H1 (cell line): ENCODE results near the gene YARS2. TPM values are rescaled to one million over a fixed set of nuclear protein-coding genes. Genes with fewer than 3 reads are reported as not detected.

Experiments used
- CTCF ChIA-PET: fragments of 300-600 bp; sonication (Branson Sonifier 250); formaldehyde crosslinking; loops from one replicate; lab custom pipeline; 2021; ENCODE audit not compliant: partially characterized antibody; lab: Charles Lee
- POLR2A ChIA-PET: fragments of 300-600 bp; sonication (Branson Sonifier 250); formaldehyde crosslinking; loops from one replicate; lab custom pipeline; 2021; ENCODE audit warnings: inconsistent platforms; ENCODE audit not compliant: partially characterized antibody; lab: Charles Lee
- DNase-seq, 2 experiments: peaks; one replicate each; pipeline versions ENCODE4 v3.0.0 to v3.0.0-alpha.2; 2010 to 2022; ENCODE audit warnings: low spot score in 2 of 2, low read depth in 1 of 2, mixed read lengths in 1 of 2
- FAIRE-seq: peaks from 2 replicates; lab custom pipeline; 2011; peaks lifted over from hg19 to GRCh38; lab: Jason Lieb, UNC
- H2AFZ ChIP-seq: 2 replicates; pipeline ENCODE4 v1.8.1; 2012; ENCODE audit warnings: low read length, inconsistent platforms
- H2AK5ac ChIP-seq: 2 replicates; pipeline ENCODE4 v1.6.1; 2013; ENCODE audit warnings: low read depth, low read length
- H2BK120ac ChIP-seq: replicated peaks from 2 replicates; pipeline ENCODE3; 2013; ENCODE audit warnings: low read depth, low read length, inconsistent platforms
- H2BK12ac ChIP-seq: 2 replicates; pipeline ENCODE4 v1.6.1; 2013; ENCODE audit warnings: low read depth, low read length
- H2BK15ac ChIP-seq: 2 replicates; pipeline ENCODE4 v1.6.1; 2013; ENCODE audit warnings: low read length
- H2BK20ac ChIP-seq: 2 replicates; pipeline ENCODE4 v1.6.1; 2013; ENCODE audit warnings: low read length
- H2BK5ac ChIP-seq: 2 replicates; pipeline ENCODE4 v1.6.1; 2013; ENCODE audit warnings: low read depth, low read length
- H3K14ac ChIP-seq: 2 replicates; pipeline ENCODE4 v1.6.1; 2013; ENCODE audit warnings: inconsistent platforms; ENCODE audit not compliant: insufficient read length
- H3K18ac ChIP-seq: 2 replicates; pipeline ENCODE4 v1.6.1; 2013; ENCODE audit warnings: low read length; ENCODE audit errors: extremely low read depth
- H3K23ac ChIP-seq: 2 replicates; pipeline ENCODE4 v1.6.1; 2013; ENCODE audit warnings: inconsistent platforms; ENCODE audit not compliant: insufficient read length
- H3K23me2 ChIP-seq: 2 replicates; pipeline ENCODE4 v1.6.1; 2013; ENCODE audit warnings: low read depth, low read length
- H3K27ac ChIP-seq: 2 replicates; pipeline ENCODE4 v1.6.1; 2011; ENCODE audit warnings: low read depth, low read length, inconsistent platforms
- H3K27me3 ChIP-seq, 4 experiments: replicated peaks in 1 of 4; 1 replicate in 1 of 4; 2 replicates in 3 of 4; pipeline versions ENCODE4 v1.6.1 to v1.8.1; 2011 to 2013; ENCODE audit warnings: low read length in 3 of 4, mild to moderate bottlenecking in 3 of 4, inconsistent platforms in 2 of 4, mixed read lengths in 2 of 4, moderate library complexity in 1 of 4; ENCODE audit not compliant: control insufficient read depth in 3 of 4, insufficient read depth in 3 of 4; ENCODE audit errors: extremely low read depth in 1 of 4
- H3K36me3 ChIP-seq, 4 experiments: 2 replicates each; pipeline versions ENCODE4 v1.6.1 to v1.8.1; 2011 to 2013; ENCODE audit warnings: mild to moderate bottlenecking in 4 of 4, low read length in 3 of 4, moderate library complexity in 2 of 4, control low read depth in 1 of 4, inconsistent platforms in 1 of 4; ENCODE audit not compliant: insufficient read depth in 4 of 4, control insufficient read depth in 2 of 4
- H3K4ac ChIP-seq: replicated peaks from 2 replicates; pipeline ENCODE3; 2013; ENCODE audit warnings: low read length, low read depth, mixed read lengths, inconsistent platforms; ENCODE audit not compliant: insufficient read length
- H3K4me1 ChIP-seq, 4 experiments: replicated peaks in 1 of 4; 1 replicate in 1 of 4; 2 replicates in 3 of 4; pipeline versions ENCODE4 v1.6.1 to v1.8.1; 2011 to 2013; ENCODE audit warnings: low read length in 3 of 4, inconsistent platforms in 2 of 4, mixed read lengths in 1 of 4; ENCODE audit not compliant: insufficient read depth in 4 of 4, control insufficient read depth in 3 of 4
- H3K4me2 ChIP-seq, 2 experiments: 2 replicates each; pipeline versions ENCODE4 v1.6.1 to v1.8.1; 2011 to 2013; ENCODE audit warnings: low read depth in 2 of 2, low read length in 2 of 2, control low read depth in 1 of 2, inconsistent platforms in 1 of 2, mild to moderate bottlenecking in 1 of 2; ENCODE audit not compliant: insufficient read depth in 1 of 2
- H3K4me3 ChIP-seq, 4 experiments: fragments of 200-600, 300-600 bp in 1 of 4; sonication (generic), shearing (Covaris generic), sonication (Bioruptor Twin) in 1 of 4; 2 replicates each; pipeline versions ENCODE4 v1.5.1 to v1.8.1; 2011 to 2016; ENCODE audit warnings: low read length in 4 of 4, low read depth in 3 of 4, control low read depth in 2 of 4, inconsistent platforms in 2 of 4, mild to moderate bottlenecking in 2 of 4, mixed read lengths in 1 of 4, moderate library complexity in 1 of 4; ENCODE audit not compliant: insufficient read depth in 2 of 4; ENCODE audit errors: extremely low read depth in 1 of 4
- H3K56ac ChIP-seq: replicated peaks from 2 replicates; pipeline ENCODE3; 2013; ENCODE audit warnings: low read depth, mild to moderate bottlenecking, mixed read lengths, low read length, inconsistent platforms; ENCODE audit not compliant: insufficient read length
- H3K79me1 ChIP-seq: 2 replicates; pipeline ENCODE4 v1.6.1; 2013; ENCODE audit warnings: low read depth, low read length, control low read depth
- H3K79me2 ChIP-seq, 2 experiments: 2 replicates each; pipeline versions ENCODE4 v1.6.1 to v1.8.1; 2012 to 2013; ENCODE audit warnings: low read length in 2 of 2, mild to moderate bottlenecking in 2 of 2, inconsistent platforms in 1 of 2; ENCODE audit not compliant: insufficient read depth in 2 of 2, control insufficient read depth in 1 of 2
- H3K9ac ChIP-seq, 4 experiments: replicated peaks in 1 of 4; 1 replicate in 1 of 4; 2 replicates in 3 of 4; pipeline versions ENCODE4 v1.6.1 to v1.8.1; 2011 to 2013; ENCODE audit warnings: low read depth in 3 of 4, low read length in 3 of 4, control low read depth in 2 of 4, mild to moderate bottlenecking in 2 of 4, moderate library complexity in 2 of 4, inconsistent platforms in 1 of 4; ENCODE audit errors: extremely low read depth in 1 of 4
- H3K9me3 ChIP-seq, 2 experiments: 2 replicates each; pipeline versions ENCODE4 v1.6.1 to v1.8.1; 2012 to 2013; ENCODE audit warnings: mild to moderate bottlenecking in 2 of 2, moderate library complexity in 2 of 2, control low read depth in 1 of 2, inconsistent platforms in 1 of 2, low read depth in 1 of 2, low read length in 1 of 2, mixed read lengths in 1 of 2; ENCODE audit not compliant: insufficient read depth in 2 of 2
- H4K20me1 ChIP-seq, 2 experiments: replicated peaks in 1 of 2; 2 replicates each; pipeline versions ENCODE3 to v1.8.1; 2011 to 2013; ENCODE audit warnings: inconsistent platforms in 2 of 2, low read length in 2 of 2, mild to moderate bottlenecking in 1 of 2; ENCODE audit not compliant: insufficient read depth in 2 of 2, control insufficient read depth in 1 of 2
- H4K5ac ChIP-seq: 2 replicates; pipeline ENCODE4 v1.6.1; 2013; ENCODE audit warnings: low read length, low read depth, mixed read lengths, inconsistent platforms; ENCODE audit not compliant: insufficient read length
- H4K8ac ChIP-seq: 2 replicates; pipeline ENCODE4 v1.8.0; 2013; ENCODE audit warnings: mild to moderate bottlenecking, moderate library complexity, low read length, inconsistent platforms; ENCODE audit not compliant: insufficient read depth; ENCODE audit errors: extremely low read depth
- H4K91ac ChIP-seq: replicated peaks from 2 replicates; pipeline ENCODE3; 2013; ENCODE audit warnings: low read length, mixed read lengths, inconsistent platforms; ENCODE audit not compliant: insufficient read length
- ASH2L ChIP-seq: fragments of 200-600, 300-600 bp; sonication (generic); IDR thresholded peaks from one replicate; pipeline ENCODE4 v1.7.1; 2017; ENCODE audit warnings: low read length
- EP300 ChIP-seq, 2 experiments: IDR thresholded peaks; 1 replicate in 1 of 2; 2 replicates in 1 of 2; pipeline ENCODE4 v1.6.1; 2011 to 2012; ENCODE audit warnings: low read depth in 2 of 2, low read length in 2 of 2, mild to moderate bottlenecking in 2 of 2, borderline replicate concordance in 1 of 2, inconsistent platforms in 1 of 2, moderate library complexity in 1 of 2
- EZH2 ChIP-seq: fragments of 200-600 bp; sonication (generic); IDR thresholded peaks from 2 replicates; pipeline ENCODE4 v1.7.1; 2012; ENCODE audit warnings: low read depth, mild to moderate bottlenecking, moderate library complexity, low read length, inconsistent platforms; ENCODE audit not compliant: severe bottlenecking
- GABPA ChIP-seq: IDR thresholded peaks from 2 replicates; pipeline ENCODE4 v1.6.1; 2011; ENCODE audit warnings: mild to moderate bottlenecking, low read length, moderate library complexity, borderline replicate concordance; ENCODE audit not compliant: insufficient read depth
- JUN ChIP-seq: IDR thresholded peaks from 2 replicates; pipeline ENCODE4 v1.6.1; 2011; ENCODE audit warnings: low read depth, mild to moderate bottlenecking, improper control_type of control experiment, low read length
- KDM4A ChIP-seq: IDR thresholded peaks from one replicate; pipeline ENCODE4 v1.7.1; 2012; ENCODE audit warnings: low read depth, mild to moderate bottlenecking, moderate library complexity, low read length, inconsistent platforms; ENCODE audit not compliant: severe bottlenecking
- NRF1 ChIP-seq: IDR thresholded peaks from 2 replicates; pipeline ENCODE4 v1.6.1; 2011; ENCODE audit warnings: mild to moderate bottlenecking, low read depth, low read length, improper control_type of control experiment
- POLR2A ChIP-seq, 2 experiments: IDR thresholded peaks; 1 replicate in 1 of 2; 2 replicates in 1 of 2; pipeline ENCODE4 v1.6.1; 2011; ENCODE audit warnings: low read depth in 2 of 2, low read length in 2 of 2, mild to moderate bottlenecking in 2 of 2; ENCODE audit errors: control extremely low read depth in 1 of 2
- POLR2AphosphoS5 ChIP-seq: IDR thresholded peaks from 2 replicates; pipeline ENCODE4 v1.6.1; 2011; ENCODE audit warnings: low read depth, low read length
- RBBP5 ChIP-seq: IDR thresholded peaks from 2 replicates; pipeline ENCODE4 v1.7.1; 2012; ENCODE audit warnings: low read depth, mild to moderate bottlenecking, inconsistent platforms, low read length, moderate library complexity, borderline replicate concordance
- SP1 ChIP-seq: IDR thresholded peaks from 2 replicates; pipeline ENCODE4 v1.6.1; 2011; ENCODE audit warnings: low read depth, low read length
- WGBS, 2 experiments: shearing (Covaris generic) in 1 of 2; methylation state at CpG; one replicate each; pipeline versions ENCODE4 v1.1.6 to v1.1.7; 2013 to 2015; ENCODE audit warnings: low lambda C conversion rate in 2 of 2, mixed read lengths in 2 of 2, inconsistent platforms in 1 of 2, low coverage in 1 of 2, missing lambda C conversion rate in 1 of 2; ENCODE audit not compliant: insufficient replicate concordance in 2 of 2, insufficient coverage in 1 of 2, insufficient read length in 1 of 2; ENCODE audit errors: extremely low coverage in 1 of 2, missing lambda C conversion rate in 1 of 2; 5-methylcytosine and 5-hydroxymethylcytosine counted together
- polyA plus RNA-seq, 7 experiments: library from polyadenylated mRNA; depleted of rRNA in 3 of 7; stranded (reverse) in 5 of 7; unstranded in 2 of 7; fragments of >200 nt in 5 of 7; fragments of 200-250 nt in 2 of 7; gene quantifications; 1 replicate in 5 of 7; 2 replicates in 1 of 7; 4 replicates in 1 of 7; pipeline versions ENCODE4 v1.2.1 to v1.2.3, GENCODE V29; 2011 to 2013; ENCODE audit warnings: missing spikeins in 2 of 7, mixed read lengths in 2 of 7
- total RNA-seq: library from RNA; stranded (reverse); fragmentation: NEBNext Ultra II Directional; extraction: Animal tissue kit (Norgen Biotek cat#: 25700); gene quantifications from 2 replicates; pipeline ENCODE4 v1.2.1, GENCODE V29; 2021
- TF ChIP-seq, protein P1 (sequence below): IDR thresholded peaks from 2 replicates; pipeline ENCODE4 v1.6.1; 2012; ENCODE audit warnings: low read length, inconsistent platforms

YARS2 gene
- total and polyA plus RNA-seq, 2 of the 8 experiments (the other 6 are each of a cell fraction or from before 2014, with no cell fraction given) = 29.9 to 41.4 TPM

DNA sequence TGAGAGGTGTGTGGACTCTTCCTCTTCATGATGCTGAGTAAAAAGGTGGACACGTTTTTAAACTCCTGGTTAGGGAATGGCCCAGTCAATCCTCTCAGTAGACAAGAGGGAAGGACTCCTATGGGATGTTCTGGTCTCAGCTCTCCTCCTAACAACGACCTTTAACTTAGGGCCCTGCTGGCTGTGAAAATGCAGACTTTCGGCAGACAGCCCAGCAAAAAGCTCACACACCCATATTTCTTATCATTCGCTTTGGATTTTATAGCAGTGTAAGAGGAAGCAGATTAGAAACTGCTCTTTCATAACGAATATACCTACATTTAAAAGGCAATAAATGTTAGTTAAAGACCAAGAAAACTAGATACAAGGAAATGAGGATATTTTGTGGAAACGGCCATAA is 18.0 kb upstream of the YARS2 start:
- Histone ChIP-seq H2BK5ac (no peak overlapping the region), H2BK12ac (no peak overlapping the region), H3K9me3 (no peaks in the 10 kb centered on the region), H4K91ac (no peak overlapping the region), H3K27ac (no peak overlapping the region), H2BK20ac (no peak overlapping the region), H4K20me1 (no peaks in the 10 kb centered on the region), H4K8ac (no peak overlapping the region), H3K23ac (no peak overlapping the region), H3K18ac (no peak overlapping the region), H2BK120ac (no peak overlapping the region), H3K79me2 (no peaks in the 10 kb centered on the region), H3K79me1 (no peaks in the 10 kb centered on the region), H3K9ac (no peak overlapping the region), H3K4me3 (no peak overlapping the region), H4K5ac (no peak overlapping the region), H3K27me3 (no peaks in the 10 kb centered on the region), H3K56ac (no peak overlapping the region), H3K36me3 (no peaks in the 10 kb centered on the region), H3K4me1 (no peaks in the 10 kb centered on the region), H3K14ac (no peak overlapping the region), H3K4ac (no peak overlapping the region), H2AFZ (no peak overlapping the region), H3K4me2 (no peak overlapping the region), H3K23me2 (no peaks in the 10 kb centered on the region), H2BK15ac (no peak overlapping the region), H2AK5ac (no peak overlapping the region)
- TF ChIP-seq NRF1 (no peak), EZH2 (no peak), ASH2L (no peak), EP300 (IDR thresholded peaks at IDR 0.05; ENCODE audit: borderline replicate concordance in 1 of 2, low read depth in 2 of 2, low read length in 2 of 2) (no peak), POLR2AphosphoS5 (no peak), POLR2A (IDR thresholded peaks at IDR 0.05; ENCODE audit: control extremely low read depth in 1 of 2, low read depth in 2 of 2, low read length in 2 of 2) (no peak), GABPA (no peak), KDM4A (no peak), SP1 (no peak), RBBP5 (no peak), JUN (no peak)
- TF ChIP-seq, protein P1, sequence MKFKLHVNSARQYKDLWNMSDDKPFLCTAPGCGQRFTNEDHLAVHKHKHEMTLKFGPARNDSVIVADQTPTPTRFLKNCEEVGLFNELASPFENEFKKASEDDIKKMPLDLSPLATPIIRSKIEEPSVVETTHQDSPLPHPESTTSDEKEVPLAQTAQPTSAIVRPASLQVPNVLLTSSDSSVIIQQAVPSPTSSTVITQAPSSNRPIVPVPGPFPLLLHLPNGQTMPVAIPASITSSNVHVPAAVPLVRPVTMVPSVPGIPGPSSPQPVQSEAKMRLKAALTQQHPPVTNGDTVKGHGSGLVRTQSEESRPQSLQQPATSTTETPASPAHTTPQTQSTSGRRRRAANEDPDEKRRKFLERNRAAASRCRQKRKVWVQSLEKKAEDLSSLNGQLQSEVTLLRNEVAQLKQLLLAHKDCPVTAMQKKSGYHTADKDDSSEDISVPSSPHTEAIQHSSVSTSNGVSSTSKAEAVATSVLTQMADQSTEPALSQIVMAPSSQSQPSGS = no peak
- WGBS, 2 experiments = 86% methylated on average over 6 of the region's 6 CpGs; no CpG with 5 or more reads in 1 of the 2 experiments
- POLR2A ChIA-PET = interaction anchor here (0.6 to 0.9 kb wide), 3 partner anchors 14 to 856 kb away, joined by 3 to 7 read pairs (median 3); partner anchors contain the start of gene YARS2
- no peak for DNase-seq
- CTCF ChIA-PET = interaction anchor here (2.3 kb wide), 1 partner anchor 18 kb away, joined by 13 read pairs; the partner anchor contains the start of gene YARS2
- no peak for FAIRE-seq
